ENCODE results near the gene GABRB3.

The GABRB3 gene

DNA sequence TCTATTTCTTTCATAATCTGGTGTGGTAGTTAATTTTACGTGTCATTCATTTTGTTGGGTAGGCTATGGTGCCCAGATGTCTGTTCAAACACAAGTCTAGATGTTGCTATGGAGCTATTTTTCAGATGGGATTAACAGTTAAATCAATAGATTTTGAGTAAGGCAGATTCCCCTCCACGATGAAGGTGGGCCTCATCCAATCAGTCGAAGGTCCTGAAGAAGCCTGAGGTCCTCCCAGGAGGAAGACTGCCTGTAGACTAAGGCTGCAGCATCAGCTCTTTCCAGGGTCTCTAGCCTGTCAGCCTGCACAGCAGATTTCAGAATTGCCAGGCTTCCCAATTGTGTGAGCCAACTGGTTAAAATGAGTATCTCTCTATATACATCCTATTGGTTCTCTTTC lies 92.9 kb downstream of the GABRB3 start:
- no peak for DNase-seq (ENCODE audit: low read depth in 2 of 2)

DNA sequence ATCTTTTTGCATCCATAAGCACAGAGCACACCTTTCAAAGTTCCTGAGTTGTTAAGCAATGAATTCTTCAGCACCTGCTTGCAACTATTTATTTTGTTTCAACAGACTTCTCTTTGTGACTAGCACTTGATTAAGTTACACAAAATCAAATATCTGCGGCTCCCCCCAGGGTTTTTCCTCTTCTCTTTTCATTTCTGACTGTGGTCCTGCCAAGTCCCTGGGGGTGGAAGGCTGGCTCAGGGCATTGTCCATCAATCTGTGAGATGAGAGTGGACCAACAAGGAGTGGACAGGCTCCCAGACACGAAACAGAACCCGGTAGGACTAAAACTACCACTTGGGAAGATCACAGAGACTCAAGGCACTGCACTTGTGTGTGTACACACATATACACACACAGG lies 96.8 kb downstream of the GABRB3 start:
- no peak for DNase-seq (ENCODE audit: low read depth in 2 of 2)

DNA sequence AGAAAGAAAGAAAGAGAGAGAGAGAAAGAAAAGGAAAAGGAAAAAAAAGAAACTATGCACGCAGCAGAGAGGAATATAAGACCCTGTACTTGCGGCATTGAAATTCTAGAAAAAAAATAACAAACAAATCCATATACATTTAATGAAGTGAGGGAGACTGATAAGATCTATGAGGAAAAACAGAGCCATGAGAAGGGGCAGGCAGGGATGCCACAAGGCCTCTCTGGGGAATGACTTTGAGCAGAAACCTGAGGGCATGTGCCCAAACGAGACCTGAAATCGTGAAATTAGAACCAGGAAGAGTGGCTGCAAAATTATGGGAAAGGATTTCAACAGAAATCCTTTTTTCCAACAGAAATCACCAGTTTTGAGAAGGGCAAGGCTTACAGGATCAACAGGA lies 98.4 kb downstream of the GABRB3 start:
- no peak for DNase-seq (ENCODE audit: low read depth in 2 of 2)

DNA sequence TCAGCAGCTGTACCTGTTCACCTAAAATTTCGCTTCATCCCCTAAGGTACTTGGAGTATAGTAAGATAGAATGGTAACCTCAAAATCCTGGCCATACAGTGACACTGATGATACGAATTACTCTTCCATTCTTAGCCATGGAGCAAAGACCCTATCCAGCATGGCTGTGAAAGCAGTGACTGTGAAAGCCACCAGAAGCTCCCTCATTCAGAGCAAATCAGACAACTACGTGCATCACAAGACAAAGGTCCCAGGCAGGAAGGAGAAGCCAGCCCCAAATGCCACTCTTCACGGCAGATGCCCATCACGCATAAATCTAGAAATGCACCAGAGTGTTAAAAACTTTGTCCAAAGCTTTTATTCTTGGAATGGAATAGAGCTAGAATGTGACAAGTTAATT lies 99.4 kb downstream of the GABRB3 start:
- DNase-seq (ENCODE audit: low read depth in 2 of 2) = no peak

DNA sequence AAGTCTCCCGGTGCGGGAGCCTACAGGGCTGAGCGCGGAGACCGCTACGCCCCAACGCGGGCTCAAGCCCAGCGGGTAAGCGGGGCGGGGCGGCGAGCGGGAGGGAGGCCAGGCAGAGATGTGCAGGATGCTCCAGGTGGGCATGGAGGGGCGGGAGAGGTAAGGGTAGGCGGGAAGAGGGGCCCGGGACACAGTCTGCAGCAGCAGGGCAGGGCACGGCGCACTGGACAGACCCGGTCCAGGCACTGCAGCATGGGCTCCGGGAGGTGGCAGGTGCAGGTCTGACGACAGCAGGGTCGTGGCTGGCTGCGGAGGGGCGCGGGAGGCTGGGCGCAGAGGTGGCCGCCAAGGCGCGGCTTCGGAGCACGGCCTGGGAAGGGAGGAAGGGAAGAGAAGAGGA lies 102.8 kb downstream of the GABRB3 start:
- DNase-seq (ENCODE audit: low read depth in 2 of 2) = no peak

DNA sequence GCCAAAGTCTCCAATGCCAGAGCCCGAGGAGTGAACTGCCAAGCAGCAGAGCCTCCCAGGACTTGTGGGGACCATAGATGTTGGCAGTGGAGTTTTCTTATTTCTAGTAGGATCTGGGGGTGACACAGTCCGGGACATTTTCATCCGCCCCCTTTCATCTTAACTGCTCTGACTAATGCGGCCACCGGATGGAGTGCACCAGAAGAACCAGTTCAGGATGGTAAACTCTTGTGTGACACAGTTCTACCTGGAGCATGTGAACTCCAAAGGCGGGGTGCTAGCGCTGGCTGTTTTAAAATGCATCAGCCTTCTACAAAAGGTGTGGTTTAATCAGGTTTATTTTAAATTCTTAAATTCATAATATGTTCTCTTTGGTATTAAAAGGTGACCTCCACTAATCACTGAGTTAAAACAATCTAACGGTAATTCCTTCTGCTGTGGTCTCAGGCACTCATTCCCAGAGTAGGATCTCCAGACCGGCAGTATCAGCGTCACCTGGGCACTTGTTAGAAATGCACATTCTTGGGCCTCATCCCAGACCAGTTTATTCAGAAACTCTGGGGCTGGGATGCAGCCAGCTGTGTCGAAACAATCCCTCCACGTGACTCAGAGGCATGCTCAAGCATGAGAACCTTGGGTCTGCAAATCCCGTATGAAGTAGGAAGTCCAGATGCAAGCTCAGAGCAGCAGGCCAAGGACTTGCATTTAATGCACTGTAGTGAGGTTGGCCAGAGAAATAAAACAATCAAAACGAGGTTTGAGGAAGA lies 105.5 kb downstream of the GABRB3 start:
- no peak for DNase-seq (ENCODE audit: low read depth in 2 of 2)

DNA sequence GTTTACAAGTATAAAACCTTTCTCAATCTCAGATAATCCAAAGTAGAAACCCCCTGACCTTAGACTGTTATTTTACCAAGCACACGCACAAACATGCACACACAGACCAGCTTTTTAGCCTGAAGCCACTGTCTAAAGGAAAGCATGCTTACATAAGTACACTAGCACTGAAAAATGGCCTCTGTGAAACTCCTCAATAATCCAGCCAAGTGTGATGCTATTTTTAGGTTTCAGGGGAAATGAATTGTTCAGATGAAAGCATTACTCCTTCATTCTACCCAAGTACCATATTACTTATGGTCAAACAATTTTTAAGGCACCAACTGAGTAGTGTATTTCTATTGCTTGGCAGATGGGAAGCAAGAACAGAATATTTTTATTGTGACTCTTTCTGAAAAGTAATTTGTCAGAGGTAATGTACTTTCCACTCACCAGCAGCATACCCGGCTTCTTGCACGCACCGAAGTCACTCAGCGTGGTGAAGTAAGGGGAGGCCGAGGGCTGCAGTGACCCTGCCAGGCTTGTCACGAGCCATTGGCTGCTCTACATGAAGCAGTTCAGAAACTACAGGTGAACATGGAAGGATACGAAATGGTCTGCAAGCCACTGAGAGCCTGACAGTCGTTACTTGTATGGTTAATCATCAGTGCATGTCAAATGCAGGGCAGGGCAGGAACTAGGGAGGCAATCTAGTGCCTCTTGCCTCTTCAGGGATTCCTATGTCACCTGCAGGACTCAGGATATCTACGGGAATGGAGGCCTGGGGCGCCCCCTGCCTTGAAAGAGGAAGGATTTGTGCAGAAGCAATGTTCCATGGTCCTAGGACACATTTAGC lies 106.7 kb downstream of the GABRB3 start:
- no peak for DNase-seq (ENCODE audit: low read depth in 2 of 2)

DNA sequence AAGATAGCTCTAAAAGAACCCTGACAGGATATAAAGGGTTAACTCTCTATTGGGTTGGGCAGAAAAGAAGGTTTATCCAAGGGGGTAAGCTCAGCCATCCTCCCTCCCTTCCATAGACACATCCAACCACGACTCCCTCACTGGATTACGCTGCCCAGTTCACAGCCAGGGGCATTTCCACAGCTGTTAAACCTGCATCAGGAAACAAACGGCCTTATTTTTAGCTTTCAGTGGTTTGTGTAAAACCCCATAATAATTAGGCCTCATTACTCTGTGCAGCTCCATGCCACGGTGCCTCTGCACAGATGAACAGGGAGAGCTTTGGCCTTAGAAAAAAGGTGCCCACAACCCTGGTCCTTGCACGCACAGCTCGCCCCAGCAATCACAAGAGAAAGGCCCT lies 110.6 kb downstream of the GABRB3 start:
- no peak for DNase-seq (ENCODE audit: low read depth in 2 of 2)

DNA sequence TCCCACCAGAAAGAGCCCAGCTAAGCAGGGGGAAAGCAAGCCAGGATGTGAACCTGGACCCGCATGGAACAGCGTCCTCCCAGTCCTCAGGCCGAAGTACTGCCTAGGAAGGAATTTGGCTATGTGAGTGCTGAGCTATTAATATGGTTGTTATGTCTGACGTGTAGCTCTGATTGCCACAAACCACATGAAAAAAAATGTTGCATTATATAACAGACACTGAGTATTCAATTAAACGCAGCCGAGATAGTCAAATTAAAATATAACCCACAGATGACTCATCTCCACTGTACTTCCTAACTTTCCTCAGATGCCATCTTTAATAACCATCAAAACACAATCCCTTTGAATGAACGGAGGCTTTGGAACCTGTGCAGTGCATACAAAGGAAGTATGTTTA lies 111.1 kb downstream of the GABRB3 start:
- no peak for DNase-seq (ENCODE audit: low read depth in 2 of 2)

DNA sequence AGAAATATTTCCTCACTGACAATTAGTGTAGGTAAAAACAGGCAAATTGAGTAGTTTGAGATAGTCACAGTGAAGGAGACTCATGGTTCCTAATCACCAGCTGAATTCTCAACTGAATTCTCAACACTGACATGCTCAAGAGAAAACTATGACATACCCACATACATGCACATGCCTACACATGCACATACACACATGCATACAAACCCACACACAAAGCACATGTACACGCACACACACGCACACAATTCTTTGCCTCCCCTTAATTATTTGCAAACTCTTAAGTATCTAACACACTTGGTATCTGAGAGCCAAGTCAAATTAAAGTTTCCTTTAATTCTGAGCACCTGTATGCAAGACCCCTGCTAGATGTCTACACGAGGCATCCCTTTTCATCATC lies 111.8 kb downstream of the GABRB3 start:
- DNase-seq (ENCODE audit: low read depth in 2 of 2) = no peak

DNA sequence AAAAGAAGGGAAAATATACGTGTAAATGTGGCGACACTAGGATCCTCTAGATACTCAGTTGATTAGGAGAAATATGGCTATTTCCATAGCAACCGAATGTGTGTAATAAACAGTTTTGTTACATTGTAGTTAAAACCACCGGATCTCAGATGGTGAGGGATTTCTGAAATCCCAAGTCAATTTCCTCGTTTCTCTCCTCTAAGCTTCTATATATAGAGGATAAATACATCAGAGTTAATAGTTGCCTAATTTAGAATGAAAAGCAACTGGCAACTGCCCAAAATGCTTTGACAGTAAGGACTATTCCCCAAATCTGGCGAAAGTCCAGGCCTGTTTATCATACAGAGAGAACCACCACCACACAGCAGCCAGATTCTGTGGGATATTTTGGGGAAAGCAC lies 112.6 kb downstream of the GABRB3 start:
- DNase-seq (ENCODE audit: low read depth in 2 of 2) = no peak

DNA sequence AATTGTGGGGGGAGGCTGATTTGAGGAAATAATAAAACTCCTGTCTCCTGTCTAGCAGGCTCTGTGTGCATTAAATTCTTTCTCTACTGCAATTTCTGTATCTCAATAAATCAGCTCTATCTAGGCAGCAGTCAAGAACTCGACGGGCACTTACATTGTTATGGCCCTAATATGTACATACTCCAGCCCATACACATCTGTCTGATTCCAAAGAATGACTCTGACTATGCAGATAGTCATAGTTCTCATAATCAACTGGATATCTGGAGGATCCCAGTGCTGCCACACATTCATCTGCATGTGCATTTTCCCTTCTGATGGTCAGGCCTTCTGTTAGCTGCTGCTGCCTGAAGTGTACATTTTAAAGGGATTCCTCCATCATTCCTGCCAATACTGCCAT lies 114.6 kb downstream of the GABRB3 start:
- no peak for DNase-seq (ENCODE audit: low read depth in 2 of 2)

DNA sequence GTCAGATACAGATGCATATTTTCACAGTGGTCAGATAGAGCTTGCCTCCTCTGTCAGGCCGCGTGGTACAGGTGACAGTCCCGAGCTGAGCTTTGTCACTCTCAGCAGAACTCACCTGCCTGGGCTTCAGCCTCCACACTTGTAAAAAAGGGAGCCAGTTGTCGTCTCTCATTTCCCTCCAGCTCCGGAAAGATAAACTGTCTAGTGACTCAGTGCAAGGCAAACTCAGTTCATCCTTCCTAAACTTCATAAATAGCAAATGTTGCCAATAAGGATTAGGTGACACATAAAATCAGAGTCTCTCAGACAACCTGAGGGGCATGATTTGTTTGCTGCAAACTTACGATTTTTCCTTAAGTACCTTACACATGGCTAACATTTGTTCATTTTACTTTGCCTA lies 116.8 kb downstream of the GABRB3 start:
- no peak for DNase-seq (ENCODE audit: low read depth in 2 of 2)

DNA sequence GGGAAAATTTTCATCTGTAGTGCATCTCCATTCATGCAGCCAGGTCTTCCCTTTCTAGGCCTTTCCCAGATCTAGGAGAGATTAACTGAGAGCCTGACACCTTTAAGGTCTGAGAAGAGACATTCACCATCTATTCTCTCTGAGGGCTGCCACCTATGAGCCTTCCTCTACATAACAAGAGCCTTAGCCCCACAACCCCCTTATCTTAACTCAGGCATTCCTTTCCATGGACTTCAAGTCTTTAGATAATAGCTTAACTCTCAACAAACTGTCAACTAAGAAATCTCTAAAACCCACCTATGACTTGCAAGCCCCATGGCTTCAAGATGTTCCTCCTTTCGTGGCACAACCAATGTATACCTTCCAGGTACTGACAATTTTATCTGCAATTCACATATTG lies 121.0 kb downstream of the GABRB3 start:
- no peak for DNase-seq (ENCODE audit: low read depth in 2 of 2)

DNA sequence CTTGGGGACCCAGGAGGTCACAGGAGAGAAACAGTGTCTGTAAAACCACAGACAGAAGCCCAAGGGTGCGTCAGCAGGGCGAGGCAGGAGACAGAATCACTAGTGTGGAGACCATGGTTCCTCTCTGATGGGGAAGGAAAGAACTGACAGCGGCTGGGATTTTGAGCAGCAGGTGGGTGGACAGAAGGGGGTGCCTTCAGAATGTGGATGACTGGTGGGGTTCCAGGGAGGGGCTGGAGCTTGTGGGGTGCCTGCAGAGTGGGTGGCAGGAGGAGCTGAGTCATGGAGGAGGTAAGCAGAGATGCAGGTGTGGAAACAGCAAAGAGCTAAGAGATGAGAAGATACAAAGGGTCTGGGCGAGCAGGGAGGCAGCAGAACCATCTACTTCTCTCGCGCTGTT lies 124.2 kb downstream of the GABRB3 start:
- no peak for DNase-seq (ENCODE audit: low read depth in 2 of 2)

DNA sequence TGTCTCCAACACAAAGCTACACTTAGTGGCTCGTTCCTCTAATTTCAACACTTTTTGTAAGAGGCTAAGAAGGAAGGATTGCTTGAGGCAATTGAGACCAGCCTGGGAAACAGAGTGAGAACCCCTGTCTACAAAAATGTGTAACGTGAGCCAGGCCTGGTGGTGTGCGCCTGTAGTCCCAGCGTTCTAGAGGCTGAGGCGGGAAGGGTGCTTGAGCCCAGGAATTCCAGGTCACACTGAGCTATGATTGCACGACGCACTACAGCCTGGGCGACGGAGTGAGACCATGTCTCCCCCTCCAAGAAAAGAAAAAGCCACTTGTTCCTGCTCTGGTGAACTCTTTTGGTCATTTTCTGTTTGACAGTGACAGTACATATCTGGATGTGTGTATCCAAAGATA lies 127.9 kb downstream of the GABRB3 start:
- DNase-seq (ENCODE audit: low read depth in 2 of 2) = no peak

DNA sequence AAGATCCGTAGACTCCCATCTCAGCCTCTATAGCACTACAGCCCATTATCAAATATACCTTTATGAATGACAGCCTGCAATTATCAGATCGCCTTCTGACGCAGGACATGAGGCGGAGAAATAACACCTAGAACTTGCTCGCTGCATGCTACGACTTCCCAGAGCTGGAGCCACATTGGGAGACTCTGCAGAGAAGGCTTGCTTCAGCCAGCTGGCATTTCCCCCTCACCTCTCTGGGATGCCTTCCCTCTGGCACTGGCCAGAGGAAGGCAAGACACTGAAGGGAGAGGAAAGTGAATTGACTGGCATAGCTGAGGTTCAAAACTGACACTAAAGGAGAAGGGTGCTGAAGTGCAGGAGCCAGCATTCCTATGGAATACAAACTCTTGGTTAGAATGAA lies 131.7 kb downstream of the GABRB3 start:
- DNase-seq (ENCODE audit: low read depth in 2 of 2) = no peak

DNA sequence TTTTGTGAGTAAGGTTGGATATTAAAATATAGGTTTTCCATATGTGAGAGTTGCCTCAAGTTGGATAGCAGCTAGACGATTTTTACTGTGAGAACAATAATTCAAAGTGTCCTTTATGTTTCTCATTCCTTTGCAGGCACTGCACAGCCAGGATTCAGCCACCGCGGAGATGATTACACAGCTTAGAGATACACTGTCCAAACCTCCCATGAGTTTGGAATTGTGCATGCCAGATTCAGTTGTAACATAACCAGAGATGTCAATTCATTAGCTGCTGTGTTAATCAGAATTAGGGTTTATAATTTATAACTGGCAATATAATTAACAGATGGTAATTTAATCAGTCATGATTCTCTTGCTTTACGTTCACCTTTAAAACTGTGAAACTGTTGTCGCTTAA lies 132.3 kb downstream of the GABRB3 start:
- no peak for DNase-seq (ENCODE audit: low read depth in 2 of 2)

DNA sequence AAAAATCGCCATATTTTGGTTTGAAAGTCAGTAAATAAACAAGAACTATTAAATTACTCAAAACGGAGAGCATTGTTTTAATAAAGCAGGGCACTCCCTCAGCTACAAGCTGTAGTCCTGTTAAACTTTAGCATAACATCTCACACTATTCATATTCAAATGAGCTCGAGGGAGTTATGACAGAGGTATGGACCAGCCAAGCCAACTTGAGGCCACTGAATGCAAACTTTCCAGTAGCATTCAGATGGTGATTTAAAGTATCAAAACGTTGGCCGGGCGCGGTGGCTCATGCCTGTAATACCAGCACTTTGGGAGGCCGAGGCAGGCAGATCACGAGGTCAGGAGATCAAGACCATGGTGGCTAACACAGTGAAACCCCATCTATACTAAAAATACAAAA lies 132.9 kb downstream of the GABRB3 start:
- no peak for DNase-seq (ENCODE audit: low read depth in 2 of 2)

DNA sequence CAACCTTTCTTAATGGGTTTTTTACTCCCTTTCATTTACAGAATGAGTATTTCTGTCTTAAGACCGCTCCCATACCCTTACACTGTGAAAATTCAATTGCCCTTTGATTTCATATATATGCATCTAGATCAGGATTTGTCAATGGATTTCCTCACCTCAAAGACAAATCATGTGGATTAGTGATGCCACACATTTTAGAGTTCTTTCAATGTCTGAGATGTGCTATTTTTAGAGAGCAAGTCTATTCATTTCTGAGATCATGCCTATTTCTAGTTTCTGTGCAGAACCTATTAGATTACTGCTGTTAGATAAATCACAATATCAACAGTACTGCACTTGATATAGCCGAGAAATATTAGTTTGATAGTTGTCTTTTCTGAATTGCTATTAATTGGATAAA lies 137.3 kb downstream of the GABRB3 start:
- DNase-seq (ENCODE audit: low read depth in 2 of 2) = no peak

DNA sequence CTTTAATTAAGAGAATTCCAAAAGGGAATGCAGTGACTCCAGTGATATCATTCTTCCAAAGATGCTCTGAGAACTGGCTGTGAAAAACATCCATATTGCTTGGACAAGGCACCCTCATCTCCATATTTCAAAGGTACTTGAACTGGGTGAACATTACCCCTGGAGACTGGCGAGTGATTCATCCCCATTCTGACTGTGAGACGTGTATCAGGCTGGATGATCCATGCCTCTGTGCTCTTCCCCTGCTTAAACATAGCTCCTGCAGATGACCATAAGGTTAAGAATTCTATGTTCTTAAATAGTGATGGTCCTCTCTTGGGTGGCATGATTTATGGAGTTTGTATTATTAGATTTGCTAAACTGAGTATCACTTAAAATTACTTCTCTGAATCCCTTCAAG lies 137.8 kb downstream of the GABRB3 start:
- no peak for DNase-seq (ENCODE audit: low read depth in 2 of 2)

DNA sequence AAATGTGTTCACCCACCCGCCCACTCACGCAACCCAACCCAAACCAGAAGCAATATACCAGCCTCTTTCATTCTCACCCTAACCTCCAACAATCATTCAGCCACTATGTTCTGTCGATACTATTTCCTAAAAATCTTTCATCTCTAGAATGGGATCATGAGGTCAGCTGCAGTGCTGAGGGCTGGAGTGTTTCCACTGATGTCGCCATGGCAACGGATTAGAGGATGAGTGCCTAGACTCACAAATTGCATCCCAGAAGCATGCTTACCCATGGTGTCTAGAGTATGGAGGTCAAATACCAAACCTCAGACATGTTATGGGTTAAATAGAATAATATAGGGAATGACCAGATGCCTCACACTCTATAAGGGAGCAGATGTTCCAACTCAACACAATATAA lies 138.5 kb downstream of the GABRB3 start:
- no peak for DNase-seq (ENCODE audit: low read depth in 2 of 2)

DNA sequence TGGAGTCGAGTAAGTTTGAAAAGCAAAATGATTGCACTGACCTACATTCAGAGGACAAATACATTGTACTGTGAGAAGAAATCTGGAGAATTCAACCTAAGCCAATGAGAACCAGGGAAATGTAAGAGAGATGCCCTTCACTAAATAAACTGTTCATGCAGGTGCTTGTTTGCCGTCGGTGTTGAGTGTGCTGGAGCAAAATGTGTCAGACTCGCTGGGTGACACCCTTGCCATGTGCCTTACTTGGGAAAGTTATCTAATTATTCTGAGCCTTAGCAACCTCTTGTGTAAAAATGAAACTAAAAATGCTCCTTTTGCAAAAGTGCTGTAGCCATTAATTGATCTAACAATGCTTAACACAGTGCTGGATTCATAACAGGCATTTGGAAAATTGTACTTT lies 140.4 kb downstream of the GABRB3 start:
- no peak for DNase-seq (ENCODE audit: low read depth in 2 of 2)

All from stimulated activated CD8-positive, alpha-beta memory T cell treated with anti-CD3 and anti-CD28 coated beads, Interleukin-7, amount 100 ng/mL, for 1 hour (primary cell).